ENCODE results near the gene RGS4.

The RGS4 gene

GRCh38 chr1:163104385-163105099 is 35.4 kb downstream of the RGS4 start:
- DNase-seq (ENCODE audit: low spot score), result no peak

- DNase-seq (ENCODE audit: low spot score), result no peak
These were observed 37.3 kb downstream of the RGS4 start for GRCh38 chr1:163106364-163106987.

GRCh38 chr1:163107655-163108054 is 38.5 kb downstream of the RGS4 start:
- no peak for DNase-seq (ENCODE audit: low spot score)

GRCh38 chr1:163115887-163116286 is 46.7 kb downstream of the RGS4 start:
- DNase-seq (ENCODE audit: low spot score), result no peak

GRCh38 chr1:163119707-163120106 is 50.5 kb downstream of the RGS4 start:
- no peak for DNase-seq (ENCODE audit: low spot score)

- DNase-seq (ENCODE audit: low spot score), result no peak
These were observed 51.2 kb downstream of the RGS4 start for GRCh38 chr1:163120372-163120771.

GRCh38 chr1:163124812-163125211 is 55.7 kb downstream of the RGS4 start:
- DNase-seq (ENCODE audit: low spot score), result no peak

All from AG08396 (cell line).